Osteoblast (primary cell): Measurements from ENCODE around the gene NCK2. TPM values are rescaled to one million over a fixed set of nuclear protein-coding genes. Genes with fewer than 3 reads are reported as not detected.

ENCODE experiments used
- DNase-seq: peaks from one replicate; pipeline ENCODE4 v3.0.0; 2011; ENCODE audit warnings: low spot score, mixed read lengths; ENCODE audit not compliant: insufficient read length; ENCODE audit errors: missing footprints
- H2AFZ ChIP-seq: 2 replicates; pipeline ENCODE4 v1.6.0; 2011; ENCODE audit warnings: mild to moderate bottlenecking, low read length
- H3K27ac ChIP-seq: 2 replicates; pipeline ENCODE4 v1.5.1; 2011; ENCODE audit warnings: mild to moderate bottlenecking, low read depth, low read length, moderate library complexity
- H3K27me3 ChIP-seq: 2 replicates; pipeline ENCODE4 v1.6.0; 2012; ENCODE audit warnings: mild to moderate bottlenecking, control low read depth, inconsistent platforms, low read length, moderate library complexity; ENCODE audit not compliant: insufficient read depth
- H3K36me3 ChIP-seq: 2 replicates; pipeline ENCODE4 v1.5.1; 2011; ENCODE audit warnings: mild to moderate bottlenecking, low read length, control low read depth, moderate library complexity; ENCODE audit not compliant: insufficient read depth
- H3K4me1 ChIP-seq: 2 replicates; pipeline ENCODE4 v1.5.1; 2011; ENCODE audit warnings: mild to moderate bottlenecking, low read length, control low read depth, moderate library complexity; ENCODE audit not compliant: insufficient read depth
- H3K4me2 ChIP-seq: 2 replicates; pipeline ENCODE4 v1.6.0; 2011; ENCODE audit warnings: mild to moderate bottlenecking, low read length; ENCODE audit not compliant: insufficient read depth
- H3K4me3 ChIP-seq: fragments of 200-600 bp; sonication (generic); 3 replicates; pipeline ENCODE4 v1.5.1; 2012; ENCODE audit warnings: mild to moderate bottlenecking, low read length, inconsistent platforms; ENCODE audit not compliant: insufficient read depth
- H3K79me2 ChIP-seq: 2 replicates; pipeline ENCODE4 v1.6.0; 2012; ENCODE audit warnings: mild to moderate bottlenecking, low read length, control low read depth, inconsistent platforms; ENCODE audit not compliant: insufficient read depth
- H3K9me3 ChIP-seq: 2 replicates; pipeline ENCODE4 v1.5.1; 2011; ENCODE audit warnings: low read depth, low read length, control low read depth
- H4K20me1 ChIP-seq: 2 replicates; pipeline ENCODE4 v1.6.0; 2012; ENCODE audit warnings: mild to moderate bottlenecking, low read length, control low read depth; ENCODE audit not compliant: insufficient read depth
- total RNA-seq: library from RNA; depleted of rRNA; stranded (reverse); fragments of >200 nt; gene quantifications from 2 replicates; pipeline ENCODE4 v1.2.3, GENCODE V29; 2012
- TF ChIP-seq, protein P1 (sequence below): IDR thresholded peaks from 2 replicates; pipeline ENCODE4 v1.5.1; 2011; ENCODE audit warnings: mild to moderate bottlenecking, low read depth, low read length, moderate library complexity; ENCODE audit errors: extremely low read depth

NCK2 gene
- total RNA-seq, 1 donor = 28.6 TPM

GRCh38 chr2:105836341-105836740 lies 91.6 kb downstream of the NCK2 start:
- Histone ChIP-seq H3K79me2 (peaks cover 42% of the 10 kb centered on the region), H4K20me1 (peaks cover 18% of the 10 kb centered on the region), H3K27me3 (no peaks in the 10 kb centered on the region), H3K4me3 (no peak overlapping the region), H3K9me3 (no peaks in the 10 kb centered on the region), H2AFZ (no peak overlapping the region), H3K4me1 (no peaks in the 10 kb centered on the region), H3K27ac (no peak overlapping the region), H3K4me2 (no peak overlapping the region), H3K36me3 (no peaks in the 10 kb centered on the region)
- no peak for DNase-seq
- TF ChIP-seq, protein P1, sequence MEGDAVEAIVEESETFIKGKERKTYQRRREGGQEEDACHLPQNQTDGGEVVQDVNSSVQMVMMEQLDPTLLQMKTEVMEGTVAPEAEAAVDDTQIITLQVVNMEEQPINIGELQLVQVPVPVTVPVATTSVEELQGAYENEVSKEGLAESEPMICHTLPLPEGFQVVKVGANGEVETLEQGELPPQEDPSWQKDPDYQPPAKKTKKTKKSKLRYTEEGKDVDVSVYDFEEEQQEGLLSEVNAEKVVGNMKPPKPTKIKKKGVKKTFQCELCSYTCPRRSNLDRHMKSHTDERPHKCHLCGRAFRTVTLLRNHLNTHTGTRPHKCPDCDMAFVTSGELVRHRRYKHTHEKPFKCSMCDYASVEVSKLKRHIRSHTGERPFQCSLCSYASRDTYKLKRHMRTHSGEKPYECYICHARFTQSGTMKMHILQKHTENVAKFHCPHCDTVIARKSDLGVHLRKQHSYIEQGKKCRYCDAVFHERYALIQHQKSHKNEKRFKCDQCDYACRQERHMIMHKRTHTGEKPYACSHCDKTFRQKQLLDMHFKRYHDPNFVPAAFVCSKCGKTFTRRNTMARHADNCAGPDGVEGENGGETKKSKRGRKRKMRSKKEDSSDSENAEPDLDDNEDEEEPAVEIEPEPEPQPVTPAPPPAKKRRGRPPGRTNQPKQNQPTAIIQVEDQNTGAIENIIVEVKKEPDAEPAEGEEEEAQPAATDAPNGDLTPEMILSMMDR = no peak

DNA sequence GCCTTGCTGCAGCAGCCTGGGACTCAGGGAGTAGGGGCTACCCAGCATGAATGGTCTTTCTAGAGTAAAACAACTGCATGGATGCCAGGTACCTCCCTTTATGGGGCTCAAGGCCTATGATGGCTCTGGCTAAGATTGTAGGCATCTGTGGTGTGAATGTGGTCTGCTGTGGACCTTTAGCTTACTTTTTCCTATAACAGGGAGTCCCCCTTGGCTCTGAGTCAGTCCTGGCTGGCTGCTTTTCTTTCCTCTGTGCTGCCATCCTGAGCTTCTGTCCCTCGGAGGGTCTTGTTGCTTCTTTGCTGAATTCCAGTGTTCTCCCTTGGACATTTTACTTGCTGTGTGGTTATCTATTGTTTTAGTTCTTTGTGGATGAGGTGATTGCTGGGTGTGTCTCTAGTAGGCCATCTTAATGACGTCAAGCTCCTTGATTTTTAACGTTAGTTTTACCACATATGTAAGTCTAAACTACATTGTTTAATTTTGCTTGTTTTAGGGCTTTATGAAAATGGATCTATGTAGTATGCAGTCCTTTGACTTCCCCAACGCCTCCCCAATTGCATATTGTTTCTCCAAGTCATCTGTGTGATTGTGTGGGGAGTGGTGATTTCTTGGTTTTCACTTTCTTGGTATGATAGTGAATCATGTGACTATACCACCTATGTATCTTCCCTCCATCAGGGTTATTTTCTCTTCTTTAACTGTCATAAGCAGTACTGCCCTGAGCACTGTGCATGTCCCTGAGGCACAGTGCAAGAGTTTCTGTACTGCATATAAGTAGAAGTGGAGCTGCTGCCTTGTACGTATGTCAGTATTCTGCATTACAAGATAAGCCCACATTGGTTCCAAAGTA lies 92.4 kb downstream of the NCK2 start:
- no peaks in the 10 kb centered on the region for H3K4me1 ChIP-seq
- no peak overlapping the region for H3K4me2 ChIP-seq
- H4K20me1 ChIP-seq = peaks cover 18% of the 10 kb centered on the region
- no peak overlapping the region for H3K27ac ChIP-seq
- H3K4me3 ChIP-seq = no peak overlapping the region
- H3K27me3 ChIP-seq = no peaks in the 10 kb centered on the region
- no peaks in the 10 kb centered on the region for H3K36me3 ChIP-seq
- DNase-seq = no peak
- peaks cover 37% of the 10 kb centered on the region for H3K79me2 ChIP-seq
- no peak overlapping the region for H2AFZ ChIP-seq
- H3K9me3 ChIP-seq = no peaks in the 10 kb centered on the region
- TF ChIP-seq, protein P1 = no peak

- no peaks in the 10 kb centered on the region for H3K27me3 ChIP-seq
- no peaks in the 10 kb centered on the region for H3K36me3 ChIP-seq
- DNase-seq = no peak
- TF ChIP-seq, protein P1 = no peak
- no peaks in the 10 kb centered on the region for H3K9me3 ChIP-seq
- no peak overlapping the region for H2AFZ ChIP-seq
- H3K79me2 ChIP-seq = peaks cover 29% of the 10 kb centered on the region
- no peak overlapping the region for H3K4me2 ChIP-seq
- H3K4me1 ChIP-seq = no peaks in the 10 kb centered on the region
- H3K27ac ChIP-seq = no peak overlapping the region
- no peak overlapping the region for H3K4me3 ChIP-seq
- H4K20me1 ChIP-seq = peaks cover 18% of the 10 kb centered on the region
These were observed 95.1 kb downstream of the NCK2 start for GRCh38 chr2:105839793-105840192.

GRCh38 chr2:105840933-105841332 lies 96.2 kb downstream of the NCK2 start:
- Histone ChIP-seq H3K36me3 (no peaks in the 10 kb centered on the region), H3K4me3 (no peak overlapping the region), H3K4me1 (no peaks in the 10 kb centered on the region), H3K27me3 (no peaks in the 10 kb centered on the region), H2AFZ (no peak overlapping the region), H3K79me2 (peaks cover 28% of the 10 kb centered on the region), H3K4me2 (no peak overlapping the region), H3K27ac (no peak overlapping the region), H3K9me3 (no peaks in the 10 kb centered on the region), H4K20me1 (peaks cover 18% of the 10 kb centered on the region)
- DNase-seq = no peak
- TF ChIP-seq, protein P1 = no peak
